ENCODE measurements around the gene BIRC7. TPM values are rescaled to one million over a fixed set of nuclear protein-coding genes. Genes with fewer than 3 reads are reported as not detected.

BIRC7 gene
- polyA plus RNA-seq, 1 donor (not counting 4 experiments of a cell fraction or from before 2014, with no cell fraction given): not detected

GRCh38 chr20:63188159-63188442 is 47.6 kb upstream of the BIRC7 start:
- TF ChIP-seq EZH2 (IDR thresholded peaks at IDR 0.05; ENCODE audit: low read length) (no peak), CTCF (optimal IDR thresholded peaks at IDR 0.05 in 1 of 3, IDR thresholded peaks at IDR 0.05 in 1 of 3, conservative IDR thresholded peaks at IDR 0.05 in 1 of 3; ENCODE audit: extremely low read depth in 1 of 3, insufficient read depth in 2 of 3, low read length in 3 of 3) (no peak)
- DNase-seq (ENCODE audit: low read depth, low spot score) (no peak), FAIRE-seq (no peak)
- Histone ChIP-seq H3K9ac (ENCODE audit: control insufficient read depth, extremely low read depth, insufficient read depth, low read length) (no peak overlapping the region), H3K79me2 (ENCODE audit: control insufficient read depth, insufficient read depth, low read length) (no peaks in the 10 kb centered on the region), H3K4me2 (ENCODE audit: control insufficient read depth, extremely low read depth, insufficient read depth, low read depth, low read length) (no peak overlapping the region), H4K20me1 (ENCODE audit: control insufficient read depth, extremely low read depth, insufficient read depth, low read length) (peaks cover 7% of the 10 kb centered on the region), H3K4me1 (ENCODE audit: control insufficient read depth, extremely low read depth, insufficient read depth, low read length) (peaks cover 3% of the 10 kb centered on the region), H3K27ac (ENCODE audit: control insufficient read depth, insufficient read depth, low read length) (no peak overlapping the region), H2AFZ (ENCODE audit: control insufficient read depth, low read length) (no peak overlapping the region), H3K9me3 (ENCODE audit: control insufficient read depth, low read depth, low read length) (peaks cover 3% of the 10 kb centered on the region), H3K36me3 (ENCODE audit: control insufficient read depth in 2 of 2, extremely low read depth in 1 of 2, insufficient read depth in 2 of 2, low read length in 2 of 2) (no peaks in the 10 kb centered on the region), H3K9me1 (ENCODE audit: control insufficient read depth, extremely low read depth, insufficient read depth, low read length) (no peaks in the 10 kb centered on the region), H3K4me3 (ENCODE audit: control insufficient read depth in 2 of 3, extremely low read depth in 1 of 3, insufficient read depth in 2 of 3, low read depth in 1 of 3, low read length in 3 of 3) (no peak overlapping the region), H3K27me3 (ENCODE audit: control insufficient read depth, extremely low read depth, insufficient read depth, low read length) (peaks cover under 1% of the 10 kb centered on the region)
- dilution Hi-C loops (cut with MboI; ENCODE audit: extremely low pct_ligation_motif_present, low sequenced_read_pairs): no loop called here

- FAIRE-seq (no peak), DNase-seq (ENCODE audit: low read depth, low spot score) (no peak)
- Histone ChIP-seq H3K4me2 (ENCODE audit: control insufficient read depth, extremely low read depth, insufficient read depth, low read depth, low read length) (no peak overlapping the region), H3K4me1 (ENCODE audit: control insufficient read depth, extremely low read depth, insufficient read depth, low read length) (peaks cover 3% of the 10 kb centered on the region), H3K79me2 (ENCODE audit: control insufficient read depth, insufficient read depth, low read length) (no peaks in the 10 kb centered on the region), H3K9me1 (ENCODE audit: control insufficient read depth, extremely low read depth, insufficient read depth, low read length) (no peaks in the 10 kb centered on the region), H3K4me3 (ENCODE audit: control insufficient read depth in 2 of 3, extremely low read depth in 1 of 3, insufficient read depth in 2 of 3, low read depth in 1 of 3, low read length in 3 of 3) (no peak overlapping the region), H4K20me1 (ENCODE audit: control insufficient read depth, extremely low read depth, insufficient read depth, low read length) (peaks cover 1% of the 10 kb centered on the region), H3K36me3 (ENCODE audit: control insufficient read depth in 2 of 2, extremely low read depth in 1 of 2, insufficient read depth in 2 of 2, low read length in 2 of 2) (no peaks in the 10 kb centered on the region), H3K27ac (ENCODE audit: control insufficient read depth, insufficient read depth, low read length) (no peak overlapping the region), H2AFZ (ENCODE audit: control insufficient read depth, low read length) (no peak overlapping the region), H3K27me3 (ENCODE audit: control insufficient read depth, extremely low read depth, insufficient read depth, low read length) (no peaks in the 10 kb centered on the region), H3K9me3 (ENCODE audit: control insufficient read depth, low read depth, low read length) (peaks cover 3% of the 10 kb centered on the region), H3K9ac (ENCODE audit: control insufficient read depth, extremely low read depth, insufficient read depth, low read length) (no peak overlapping the region)
- no peak for TF ChIP-seq CTCF (optimal IDR thresholded peaks at IDR 0.05 in 1 of 3, IDR thresholded peaks at IDR 0.05 in 1 of 3, conservative IDR thresholded peaks at IDR 0.05 in 1 of 3; ENCODE audit: extremely low read depth in 1 of 3, insufficient read depth in 2 of 3, low read length in 3 of 3)
- no peak for TF ChIP-seq EZH2 (IDR thresholded peaks at IDR 0.05; ENCODE audit: low read length)
- dilution Hi-C loops (cut with MboI; ENCODE audit: extremely low pct_ligation_motif_present, low sequenced_read_pairs): no loop called here
Measured at GRCh38 chr20:63188641-63189321, 46.9 kb upstream of the BIRC7 start.
